Neutrophil (primary cell): Measurements from ENCODE around the gene LYPLAL1.

Source experiments
- H3K27ac ChIP-seq: fragments of 200-600 bp; sonication (generic); 2 replicates; pipeline ENCODE4 v1.5.1; 2016; ENCODE audit warnings: mild to moderate bottlenecking, moderate library complexity
- H3K27me3 ChIP-seq: fragments of 200-600 bp; sonication (generic); 2 replicates; pipeline ENCODE4 v1.6.0; 2016; ENCODE audit warnings: mild to moderate bottlenecking
- H3K36me3 ChIP-seq: fragments of 200-600 bp; sonication (generic); 2 replicates; pipeline ENCODE4 v1.5.1; 2017
- H3K4me1 ChIP-seq, 2 experiments: fragments of 200-600 bp in 1 of 2; sonication (generic) in 1 of 2; 1 replicate in 1 of 2; 2 replicates in 1 of 2; pipeline versions ENCODE4 v1.5.1 to v1.6.1; 2013 to 2016; ENCODE audit warnings: low read depth in 1 of 2, low read length in 1 of 2, mild to moderate bottlenecking in 1 of 2, moderate library complexity in 1 of 2; ENCODE audit not compliant: control insufficient read depth in 1 of 2, insufficient read depth in 1 of 2
- H3K4me3 ChIP-seq, 2 experiments: fragments of 200-600 bp in 1 of 2; sonication (generic) in 1 of 2; 1 replicate in 1 of 2; 2 replicates in 1 of 2; pipeline ENCODE4 v1.5.1; 2013 to 2016; ENCODE audit warnings: low read depth in 1 of 2, low read length in 1 of 2, mild to moderate bottlenecking in 1 of 2, moderate library complexity in 1 of 2
- H3K9me3 ChIP-seq: fragments of 200-600 bp; sonication (generic); 2 replicates; pipeline ENCODE4 v1.5.1; 2016
- TF ChIP-seq, protein P1 (sequence below): fragments of 200-600 bp; sonication (generic); IDR thresholded peaks from 2 replicates; pipeline ENCODE4 v1.5.1; 2016; ENCODE audit warnings: antibody characterized with exemption

Gene LYPLAL1

DNA sequence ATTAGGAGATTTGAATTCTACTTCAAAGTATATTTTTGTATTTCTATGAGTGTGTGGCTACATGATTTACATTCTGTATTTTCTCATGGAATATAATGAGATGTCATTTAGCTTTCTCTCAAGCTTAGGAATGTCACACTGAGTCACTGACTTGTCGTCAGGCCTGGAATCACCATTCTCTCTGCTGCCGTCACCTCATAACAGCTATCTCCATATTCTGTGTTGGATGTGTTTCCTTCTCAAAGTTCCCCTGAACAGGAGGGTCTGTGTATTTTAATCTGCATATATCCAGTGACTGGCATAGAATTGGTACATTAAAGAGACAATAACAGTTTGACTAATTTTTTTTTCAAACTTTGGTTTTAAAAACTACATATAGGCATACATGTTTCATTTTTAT lies 35.9 kb downstream of the LYPLAL1 start:
- Histone ChIP-seq H3K27ac (no peak overlapping the region), H3K4me1 (no peaks in the 10 kb centered on the region), H3K4me3 (no peak overlapping the region), H3K9me3 (no peaks in the 10 kb centered on the region), H3K36me3 (peaks cover 7% of the 10 kb centered on the region), H3K27me3 (no peaks in the 10 kb centered on the region)
- TF ChIP-seq, protein P1, sequence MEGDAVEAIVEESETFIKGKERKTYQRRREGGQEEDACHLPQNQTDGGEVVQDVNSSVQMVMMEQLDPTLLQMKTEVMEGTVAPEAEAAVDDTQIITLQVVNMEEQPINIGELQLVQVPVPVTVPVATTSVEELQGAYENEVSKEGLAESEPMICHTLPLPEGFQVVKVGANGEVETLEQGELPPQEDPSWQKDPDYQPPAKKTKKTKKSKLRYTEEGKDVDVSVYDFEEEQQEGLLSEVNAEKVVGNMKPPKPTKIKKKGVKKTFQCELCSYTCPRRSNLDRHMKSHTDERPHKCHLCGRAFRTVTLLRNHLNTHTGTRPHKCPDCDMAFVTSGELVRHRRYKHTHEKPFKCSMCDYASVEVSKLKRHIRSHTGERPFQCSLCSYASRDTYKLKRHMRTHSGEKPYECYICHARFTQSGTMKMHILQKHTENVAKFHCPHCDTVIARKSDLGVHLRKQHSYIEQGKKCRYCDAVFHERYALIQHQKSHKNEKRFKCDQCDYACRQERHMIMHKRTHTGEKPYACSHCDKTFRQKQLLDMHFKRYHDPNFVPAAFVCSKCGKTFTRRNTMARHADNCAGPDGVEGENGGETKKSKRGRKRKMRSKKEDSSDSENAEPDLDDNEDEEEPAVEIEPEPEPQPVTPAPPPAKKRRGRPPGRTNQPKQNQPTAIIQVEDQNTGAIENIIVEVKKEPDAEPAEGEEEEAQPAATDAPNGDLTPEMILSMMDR = no peak

DNA sequence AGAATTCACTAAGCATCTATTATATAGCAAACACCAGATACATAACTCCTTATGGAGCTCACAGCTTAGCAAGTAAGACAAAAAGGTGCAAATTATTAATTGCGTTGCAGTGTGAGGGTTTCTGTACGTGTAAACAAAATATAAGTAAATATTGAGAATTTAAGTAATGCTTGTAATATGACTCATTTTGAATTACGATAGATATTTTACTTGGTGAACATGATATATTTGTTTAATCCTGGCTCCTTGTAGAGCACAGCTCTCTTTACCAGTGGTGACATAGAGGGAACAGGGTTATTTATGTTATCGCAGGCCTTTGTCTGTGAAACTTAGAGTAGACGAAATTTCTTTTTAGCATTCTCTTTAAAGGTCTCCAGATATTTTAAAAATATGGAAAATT lies 36.4 kb downstream of the LYPLAL1 start:
- no peak overlapping the region for H3K4me3 ChIP-seq
- no peak overlapping the region for H3K27ac ChIP-seq
- TF ChIP-seq, protein P1 = no peak

DNA sequence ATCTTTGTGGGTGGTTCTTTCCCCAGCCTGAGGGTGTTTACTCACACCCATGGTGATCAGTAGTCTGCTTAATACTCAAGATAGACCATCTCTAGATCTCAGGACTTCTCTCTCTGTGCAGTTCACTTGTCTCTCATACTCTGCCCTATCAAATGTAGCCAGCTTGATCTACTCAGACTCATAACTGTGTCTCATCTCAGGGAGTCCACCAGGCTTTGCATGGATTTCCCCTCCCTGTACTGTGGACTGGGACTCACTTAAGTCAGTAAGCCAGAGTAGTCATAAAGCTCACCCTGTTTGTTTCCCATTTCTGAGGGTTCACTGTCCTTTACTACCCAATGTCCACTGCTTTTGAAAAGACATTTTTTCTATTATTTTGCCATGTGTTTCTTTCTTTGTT lies 41.8 kb downstream of the LYPLAL1 start:
- Histone ChIP-seq H3K9me3 (no peaks in the 10 kb centered on the region), H3K4me1 (no peaks in the 10 kb centered on the region), H3K36me3 (peaks cover 13% of the 10 kb centered on the region), H3K27ac (no peak overlapping the region), H3K27me3 (no peaks in the 10 kb centered on the region), H3K4me3 (no peak overlapping the region)
- TF ChIP-seq, protein P1 = no peak

More for the DNA sequence above, 36.4 kb downstream of the LYPLAL1 start:
- Histone ChIP-seq H3K27me3 (no peaks in the 10 kb centered on the region), H3K9me3 (no peaks in the 10 kb centered on the region), H3K4me1 (no peaks in the 10 kb centered on the region), H3K36me3 (peaks cover 7% of the 10 kb centered on the region)

DNA sequence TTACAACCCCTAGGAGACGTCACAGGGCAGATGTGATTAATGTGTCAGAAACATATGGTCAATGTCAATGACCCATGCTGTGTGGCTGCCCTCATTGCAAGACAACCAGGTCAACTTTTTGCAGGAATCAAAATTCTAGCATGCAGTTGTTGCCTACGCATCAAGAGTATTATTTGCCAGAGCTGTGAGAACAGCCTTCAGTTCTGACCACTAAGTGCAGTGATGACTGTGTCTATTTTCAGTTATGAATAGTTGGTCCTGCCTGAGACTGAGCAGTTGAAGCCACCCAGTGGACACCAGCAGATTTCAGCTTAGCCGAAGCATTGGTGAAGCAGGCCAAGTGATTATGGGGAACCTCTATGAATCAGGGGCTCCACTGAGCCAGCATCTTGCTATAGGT lies 47.3 kb downstream of the LYPLAL1 start:
- no peaks in the 10 kb centered on the region for H3K9me3 ChIP-seq
- no peak overlapping the region for H3K27ac ChIP-seq
- H3K4me1 ChIP-seq = no peaks in the 10 kb centered on the region
- H3K27me3 ChIP-seq = no peaks in the 10 kb centered on the region
- TF ChIP-seq, protein P1 = no peak
- no peak overlapping the region for H3K4me3 ChIP-seq
- H3K36me3 ChIP-seq = peaks cover 5% of the 10 kb centered on the region

DNA sequence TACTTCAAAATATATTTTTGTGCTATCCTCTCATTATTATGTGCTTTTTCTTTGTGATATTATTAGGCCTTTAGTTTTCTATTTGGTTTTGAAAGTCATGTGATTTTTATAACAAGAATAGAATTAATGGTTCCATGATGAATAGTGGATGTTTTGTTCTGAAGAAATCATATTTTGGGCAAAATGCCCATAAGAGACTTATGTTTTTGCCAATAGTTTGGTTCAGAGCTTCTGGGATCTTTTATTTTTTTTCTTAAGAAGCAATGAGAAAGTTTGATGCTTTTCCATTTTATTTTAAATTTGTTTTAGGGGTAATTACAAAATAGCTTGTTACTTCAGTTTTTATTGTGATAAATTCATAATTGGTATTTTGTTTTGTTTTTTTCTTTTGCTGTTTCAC lies 49.8 kb downstream of the LYPLAL1 start:
- Histone ChIP-seq H3K36me3 (peaks cover 5% of the 10 kb centered on the region), H3K9me3 (no peaks in the 10 kb centered on the region), H3K27me3 (no peaks in the 10 kb centered on the region), H3K4me3 (no peak overlapping the region), H3K27ac (no peak overlapping the region), H3K4me1 (peaks cover 0 to 17% of the 10 kb centered on the region in 2 experiments)
- TF ChIP-seq, protein P1 = no peak

DNA sequence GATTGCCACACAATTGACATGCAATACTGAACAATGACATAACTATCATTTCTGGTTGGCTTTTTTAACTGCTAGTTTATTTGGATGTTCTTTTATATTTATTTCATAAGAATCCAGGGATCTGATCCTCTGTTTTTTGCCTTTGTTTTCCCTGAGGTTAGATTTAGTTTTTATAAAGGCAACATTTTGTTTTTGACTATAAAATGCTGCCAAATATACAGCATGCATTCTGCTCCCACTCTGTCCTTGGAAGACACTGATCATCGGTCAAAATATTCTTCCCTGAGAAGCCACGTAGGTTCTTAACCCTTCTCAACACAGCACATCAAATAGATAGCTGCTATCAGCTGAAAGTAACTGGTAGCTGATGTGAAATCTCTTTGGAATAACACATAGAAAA lies 52.5 kb downstream of the LYPLAL1 start:
- Histone ChIP-seq H3K9me3 (no peaks in the 10 kb centered on the region), H3K36me3 (no peaks in the 10 kb centered on the region), H3K27ac (no peak overlapping the region), H3K27me3 (no peaks in the 10 kb centered on the region), H3K4me1 (peaks cover 0 to 17% of the 10 kb centered on the region in 2 experiments), H3K4me3 (no peak overlapping the region)
- TF ChIP-seq, protein P1 = no peak
